SU-DHL-6 (cell line): ENCODE data around the gene SLC16A8.

Experiments
- H2AFZ ChIP-seq: fragments of 200-600 bp; sonication (generic); 2 replicates; pipeline ENCODE4 v1.6.1; 2014; ENCODE audit warnings: low read depth, mild to moderate bottlenecking, moderate library complexity, mixed read lengths, antibody characterized with exemption, low read length; ENCODE audit not compliant: severe bottlenecking
- H3F3A ChIP-seq: fragments of 200-600 bp; shearing (Covaris generic); 2 replicates; pipeline ENCODE4 v1.6.0; 2016; ENCODE audit warnings: antibody characterized with exemption, mild to moderate bottlenecking; ENCODE audit not compliant: insufficient read depth
- H3K27ac ChIP-seq: fragments of 200-600 bp; sonication (generic); 2 replicates; pipeline ENCODE4 v1.5.1; 2016; ENCODE audit warnings: low read depth, mild to moderate bottlenecking, low read length, moderate library complexity, mixed read lengths
- H3K27me3 ChIP-seq: fragments of 200-600 bp; sonication (generic), shearing (Covaris generic); 2 replicates; pipeline ENCODE4 v1.6.0; 2014; ENCODE audit warnings: mild to moderate bottlenecking, low read length
- H3K36me3 ChIP-seq: fragments of 200-600 bp; sonication (generic); 2 replicates; pipeline ENCODE4 v1.6.1; 2014; ENCODE audit warnings: mild to moderate bottlenecking, low read length, mixed read lengths
- H3K4me2 ChIP-seq: fragments of 300-600, 200-600 bp; shearing (Covaris generic), sonication (generic); 2 replicates; pipeline ENCODE4 v1.6.0; 2014; ENCODE audit warnings: low read length, low read depth, mild to moderate bottlenecking; ENCODE audit not compliant: poor library complexity, severe bottlenecking
- H3K4me3 ChIP-seq: fragments of 200-600 bp; sonication (generic); 2 replicates; pipeline ENCODE4 v1.5.1; 2014; ENCODE audit warnings: antibody characterized with exemption, low read length, mild to moderate bottlenecking, mixed read lengths; ENCODE audit not compliant: insufficient read depth, poor library complexity, severe bottlenecking
- H3K79me2 ChIP-seq: fragments of 200-600 bp; sonication (generic); 2 replicates; pipeline ENCODE4 v1.6.1; 2014; ENCODE audit warnings: mild to moderate bottlenecking, low read length, moderate library complexity; ENCODE audit not compliant: insufficient read depth
- H3K9ac ChIP-seq: fragments of 200-600 bp; sonication (generic); 2 replicates; pipeline ENCODE4 v1.7.0; 2014; ENCODE audit warnings: mild to moderate bottlenecking, low read length
- H3K9me2 ChIP-seq: fragments of 200-600 bp; sonication (generic); replicated peaks from 2 replicates; pipeline ENCODE4 v1.6.1; 2014; ENCODE audit warnings: low read length; ENCODE audit not compliant: insufficient read depth
- H3K9me3 ChIP-seq: fragments of 200-600 bp; sonication (generic); 2 replicates; pipeline ENCODE4 v1.6.1; 2014; ENCODE audit warnings: low read length, mixed read lengths; ENCODE audit not compliant: insufficient read depth
- H4K20me1 ChIP-seq: fragments of 200-600 bp; sonication (generic); 2 replicates; pipeline ENCODE4 v1.6.1; 2014; ENCODE audit warnings: low read depth, mild to moderate bottlenecking, antibody characterized with exemption, low read length, moderate library complexity, mixed read lengths
- CTCF ChIP-seq: fragments of 200-600 bp; sonication (generic); IDR thresholded peaks from one replicate; pipeline ENCODE4 v1.5.1; 2017; ENCODE audit warnings: antibody characterized with exemption, mild to moderate bottlenecking, low read length, moderate library complexity; ENCODE audit not compliant: insufficient read depth, poor library complexity, severe bottlenecking
- EZH2phosphoT487 ChIP-seq: fragments of 200-600 bp; sonication (generic), shearing (Covaris generic); conservative IDR thresholded peaks from 2 replicates; pipeline ENCODE4 v1.6.1; 2018; ENCODE audit warnings: mild to moderate bottlenecking, antibody characterized with exemption, low read length, moderate library complexity, mixed read lengths

Gene SLC16A8

GRCh38 chr22:38125038-38125610 is 41.1 kb upstream of the SLC16A8 start:
- Histone ChIP-seq H3K36me3 (no peaks in the 10 kb centered on the region), H3K9me2 (no peaks in the 10 kb centered on the region), H2AFZ (no peak overlapping the region), H3K27me3 (no peaks in the 10 kb centered on the region), H4K20me1 (no peaks in the 10 kb centered on the region), H3F3A (no peaks in the 10 kb centered on the region), H3K79me2 (no peaks in the 10 kb centered on the region), H3K27ac (no peak overlapping the region), H3K4me2 (no peak overlapping the region), H3K4me3 (no peak overlapping the region), H3K9me3 (no peaks in the 10 kb centered on the region), H3K9ac (no peak overlapping the region)
- TF ChIP-seq CTCF (no peak), EZH2phosphoT487 (no peak)

- Histone ChIP-seq H3K4me2 (no peak overlapping the region), H2AFZ (no peak overlapping the region), H3K4me3 (no peak overlapping the region), H3F3A (no peaks in the 10 kb centered on the region), H3K36me3 (no peaks in the 10 kb centered on the region), H3K79me2 (no peaks in the 10 kb centered on the region), H3K27me3 (no peaks in the 10 kb centered on the region), H3K9ac (no peak overlapping the region), H3K27ac (no peak overlapping the region), H3K9me3 (no peaks in the 10 kb centered on the region), H3K9me2 (no peaks in the 10 kb centered on the region), H4K20me1 (no peaks in the 10 kb centered on the region)
- TF ChIP-seq EZH2phosphoT487 (no peak), CTCF (no peak)
Observed at GRCh38 chr22:38124236-38124974, 40.4 kb upstream of the SLC16A8 start.

- Histone ChIP-seq H3K79me2 (no peaks in the 10 kb centered on the region), H4K20me1 (no peaks in the 10 kb centered on the region), H3K4me3 (no peak overlapping the region), H3K27me3 (no peaks in the 10 kb centered on the region), H3K27ac (no peak overlapping the region), H2AFZ (no peak overlapping the region), H3K9me3 (no peaks in the 10 kb centered on the region), H3K4me2 (no peak overlapping the region), H3K36me3 (no peaks in the 10 kb centered on the region), H3K9ac (no peak overlapping the region), H3K9me2 (no peaks in the 10 kb centered on the region), H3F3A (no peaks in the 10 kb centered on the region)
- TF ChIP-seq CTCF (no peak), EZH2phosphoT487 (no peak)
Observed at GRCh38 chr22:38122616-38123015, 38.6 kb upstream of the SLC16A8 start.
